ENCODE measurements around the gene ANGPT4.
"Not testable (repeated sequence)": the region's sequence is repeated elsewhere in the genome, so short reads cannot be mapped to it uniquely, and the experiment has no call there.

DNA sequence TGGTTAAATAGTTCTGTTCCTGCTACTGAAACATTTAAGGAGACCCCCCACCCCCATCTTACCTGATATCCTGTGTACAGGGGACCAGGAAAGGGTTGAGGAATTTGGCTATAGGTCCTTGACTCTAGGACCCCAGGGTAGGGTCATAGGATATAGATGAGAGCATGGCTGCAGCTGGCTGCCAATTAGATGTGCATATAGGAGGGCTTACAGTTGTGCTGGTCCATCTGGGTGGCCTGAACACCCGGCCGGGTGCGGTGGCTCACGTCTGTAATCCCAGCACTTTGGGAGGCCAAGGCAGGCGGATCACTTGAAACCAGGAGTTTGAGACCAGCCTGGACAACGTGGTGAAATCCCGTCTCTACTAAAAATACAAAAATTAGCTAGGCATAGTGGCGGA lies 67.4 kb downstream of the ANGPT4 start:
- TF ChIP-seq YY1 (IDR thresholded peaks at IDR 0.05; ENCODE audit: low read depth, low read length); ZNF207 (IDR thresholded peaks at IDR 0.05; ENCODE audit: borderline replicate concordance); JUND (IDR thresholded peaks at IDR 0.05; ENCODE audit: low read depth, low read length); POLR2AphosphoS2 (IDR thresholded peaks at IDR 0.05; ENCODE audit: low read depth, low read length); POLR2AphosphoS5 (IDR thresholded peaks at IDR 0.05; ENCODE audit: low read length); RAD21 (IDR thresholded peaks at IDR 0.05; ENCODE audit: insufficient read depth, low read depth, low read length); RFX5 (IDR thresholded peaks at IDR 0.05; ENCODE audit: low read depth, low read length): not testable (repeated sequence)
- TF ChIP-seq, protein P1, sequence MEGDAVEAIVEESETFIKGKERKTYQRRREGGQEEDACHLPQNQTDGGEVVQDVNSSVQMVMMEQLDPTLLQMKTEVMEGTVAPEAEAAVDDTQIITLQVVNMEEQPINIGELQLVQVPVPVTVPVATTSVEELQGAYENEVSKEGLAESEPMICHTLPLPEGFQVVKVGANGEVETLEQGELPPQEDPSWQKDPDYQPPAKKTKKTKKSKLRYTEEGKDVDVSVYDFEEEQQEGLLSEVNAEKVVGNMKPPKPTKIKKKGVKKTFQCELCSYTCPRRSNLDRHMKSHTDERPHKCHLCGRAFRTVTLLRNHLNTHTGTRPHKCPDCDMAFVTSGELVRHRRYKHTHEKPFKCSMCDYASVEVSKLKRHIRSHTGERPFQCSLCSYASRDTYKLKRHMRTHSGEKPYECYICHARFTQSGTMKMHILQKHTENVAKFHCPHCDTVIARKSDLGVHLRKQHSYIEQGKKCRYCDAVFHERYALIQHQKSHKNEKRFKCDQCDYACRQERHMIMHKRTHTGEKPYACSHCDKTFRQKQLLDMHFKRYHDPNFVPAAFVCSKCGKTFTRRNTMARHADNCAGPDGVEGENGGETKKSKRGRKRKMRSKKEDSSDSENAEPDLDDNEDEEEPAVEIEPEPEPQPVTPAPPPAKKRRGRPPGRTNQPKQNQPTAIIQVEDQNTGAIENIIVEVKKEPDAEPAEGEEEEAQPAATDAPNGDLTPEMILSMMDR (IDR thresholded peaks at IDR 0.05 in 2 of 3, conservative IDR thresholded peaks at IDR 0.05 in 1 of 3; ENCODE audit: control insufficient read depth in 2 of 3, extremely low read depth in 1 of 3, insufficient read depth in 1 of 3, low read depth in 3 of 3, low read length in 3 of 3): not testable (repeated sequence)
